GM19193 (cell line): ENCODE data around the gene HSF2BP.

ENCODE experiments used
- POLR2A ChIP-seq: IDR thresholded peaks from 4 replicates; pipeline ENCODE4 v1.6.1; 2011; ENCODE audit not compliant: insufficient read depth, insufficient read length; ENCODE audit errors: extremely low read depth

The HSF2BP gene

GRCh38 chr21:43578677-43579303 lies 80.5 kb downstream of the HSF2BP start:
- no peak for TF ChIP-seq POLR2A

DNA sequence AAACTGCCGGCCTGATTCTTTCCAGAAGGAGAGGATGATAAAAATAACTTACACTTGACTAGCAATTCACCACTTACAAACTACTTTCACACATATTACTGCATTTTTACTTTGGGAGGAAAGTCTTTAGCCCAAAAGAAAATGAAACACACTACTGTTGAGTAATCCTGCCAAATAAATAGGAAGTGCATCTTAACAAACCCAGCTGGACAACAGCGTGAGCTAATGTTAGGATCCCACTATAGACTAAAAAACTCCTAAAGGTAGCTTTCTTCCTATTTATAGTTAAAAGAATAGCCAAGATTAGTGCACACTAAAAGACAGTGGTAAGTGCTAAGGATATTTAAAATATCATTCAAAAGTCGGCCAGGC lies 83.8 kb downstream of the HSF2BP start:
- TF ChIP-seq POLR2A, result no peak

DNA sequence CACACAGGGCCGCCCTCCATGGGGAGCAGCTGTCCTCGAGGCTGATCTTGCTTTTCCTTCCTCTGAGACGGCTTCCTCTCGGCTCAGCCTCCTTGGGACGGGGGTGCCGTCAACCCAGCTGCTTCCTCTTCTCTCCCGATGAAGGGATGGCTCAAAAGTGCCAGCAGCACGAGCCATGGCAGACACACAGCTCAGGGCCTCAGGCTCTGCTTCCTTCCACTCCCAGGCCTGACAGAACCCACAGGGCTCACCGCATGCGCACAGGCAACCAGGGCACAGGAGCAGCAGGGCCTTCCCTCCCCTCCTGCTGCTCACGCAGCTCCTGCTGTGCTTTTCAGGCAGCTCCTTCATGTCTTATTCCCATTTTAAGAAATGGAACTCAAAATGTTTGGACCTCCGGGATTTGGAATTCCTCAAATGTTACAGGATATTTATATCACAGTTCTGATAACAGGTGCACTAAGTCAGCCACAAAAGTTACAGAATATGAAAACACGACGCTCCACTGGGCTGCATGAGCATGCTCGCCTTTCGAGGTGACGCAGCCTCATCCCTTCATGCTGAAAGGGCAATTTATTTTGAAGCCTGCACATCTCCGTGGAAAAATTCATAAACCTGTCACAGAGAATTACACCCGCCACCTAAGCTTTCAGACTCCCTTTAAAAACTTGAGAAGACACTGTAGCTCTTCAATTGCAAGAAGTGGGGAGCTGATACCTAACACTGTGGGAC lies 84.4 kb downstream of the HSF2BP start:
- TF ChIP-seq POLR2A, result no peak

GRCh38 chr21:43573921-43574320 lies 85.4 kb downstream of the HSF2BP start:
- no peak for TF ChIP-seq POLR2A

GRCh38 chr21:43572446-43572845 lies 86.8 kb downstream of the HSF2BP start:
- no peak for TF ChIP-seq POLR2A

DNA sequence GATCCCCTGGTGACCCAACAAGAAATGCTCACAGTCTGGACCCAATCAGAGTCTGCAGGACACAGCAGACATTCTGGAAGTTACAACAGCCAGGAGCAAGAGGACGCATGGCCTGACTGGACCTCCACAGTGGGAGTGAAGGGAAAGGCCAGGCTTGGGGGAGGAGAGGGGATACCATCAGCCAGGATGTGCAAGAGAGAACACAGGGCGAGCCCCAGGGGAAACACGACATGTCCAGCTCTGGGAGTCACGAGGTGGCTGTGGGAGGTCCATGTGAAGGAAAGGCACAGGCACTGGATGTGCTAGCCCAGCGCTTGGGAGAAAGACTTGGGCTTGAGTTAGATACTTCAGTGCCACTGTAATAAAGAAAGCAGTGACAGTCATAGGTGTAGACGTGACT lies 87.3 kb downstream of the HSF2BP start:
- no peak for TF ChIP-seq POLR2A
